Muscle of leg (tissue), 11 donors: ENCODE measurements around the gene RASA3. TPM values are rescaled to one million over a fixed set of nuclear protein-coding genes. Genes with fewer than 3 reads are reported as not detected.

Source experiments
- DNase-seq: peaks from one replicate; pipeline ENCODE4 v3.0.0; 2013
- H3K27ac ChIP-seq: one replicate; pipeline ENCODE4 v1.5.1; 2013; ENCODE audit warnings: mild to moderate bottlenecking, low read length, control low read depth
- H3K27me3 ChIP-seq: one replicate; pipeline ENCODE4 v1.6.1; 2013; ENCODE audit warnings: low read length; ENCODE audit not compliant: control insufficient read depth, insufficient read depth
- H3K36me3 ChIP-seq: one replicate; pipeline ENCODE4 v1.6.1; 2013; ENCODE audit warnings: low read length; ENCODE audit not compliant: control insufficient read depth, insufficient read depth
- H3K4me1 ChIP-seq: one replicate; pipeline ENCODE4 v1.6.1; 2013; ENCODE audit warnings: low read length; ENCODE audit not compliant: control insufficient read depth, insufficient read depth
- H3K4me3 ChIP-seq: one replicate; pipeline ENCODE4 v1.5.1; 2013; ENCODE audit warnings: low read length, control low read depth
- H3K9me3 ChIP-seq: replicated peaks from 2 replicates; pipeline ENCODE4 v1.6.1; 2013; ENCODE audit warnings: low read depth, low read length; ENCODE audit not compliant: control insufficient read depth
- WGBS: methylation state at CpG from one replicate; pipeline ENCODE4 v1.1.5; 2013; ENCODE audit warnings: missing lambda C conversion rate; ENCODE audit not compliant: insufficient coverage; 5-methylcytosine and 5-hydroxymethylcytosine counted together
- polyA plus RNA-seq, 8 donors: library from polyadenylated mRNA; unstranded; fragments of 120-200 nt; gene quantifications; one replicate each; pipeline versions ENCODE4 v1.2.1 to v1.2.3, GENCODE V29; 2013; ENCODE audit warnings: inconsistent platforms in 1 of 8, low replicate concordance in 1 of 8; ENCODE audit not compliant: insufficient read length in 8 of 8, insufficient read depth in 1 of 8
- total RNA-seq: library from RNA; stranded (reverse); fragments of 120-200 nt; gene quantifications from one replicate; pipeline ENCODE4 v1.2.4, GENCODE V29; 2013

RASA3 gene
- total and polyA plus RNA-seq, 9 donors, result 15.9 to 27.2 (median 21.6) TPM

DNA sequence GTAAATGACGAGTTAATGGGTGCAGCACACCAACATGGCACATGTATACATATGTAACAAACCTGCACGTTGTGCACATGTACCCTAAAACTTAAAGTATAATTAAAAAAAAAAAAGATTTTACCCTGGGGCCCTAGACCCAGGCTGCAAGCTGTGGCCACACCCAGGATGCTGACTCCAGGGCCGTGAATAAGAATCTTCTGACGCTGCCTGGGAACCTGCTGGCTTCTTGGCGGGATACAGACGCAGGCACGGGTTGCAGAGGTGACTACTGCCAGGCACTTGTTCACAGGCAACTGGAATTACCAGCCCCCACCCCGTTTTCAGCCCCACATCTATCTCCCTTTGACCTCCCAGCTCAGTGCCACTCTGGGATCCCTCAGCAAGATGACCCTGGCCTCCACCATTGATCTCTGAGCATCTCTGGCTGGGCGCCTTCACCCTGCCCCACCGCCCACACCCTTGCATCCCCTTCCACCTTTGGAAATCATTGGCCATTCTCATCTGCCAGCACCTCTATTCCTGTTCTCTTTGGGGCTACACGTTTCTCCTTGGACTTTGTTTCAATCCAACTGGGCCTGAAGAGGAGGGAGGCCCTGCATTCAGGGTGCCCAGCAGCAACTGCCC, 25.6 kb upstream of the RASA3 start:
- Histone ChIP-seq H3K4me1 (peaks cover 18% of the 10 kb centered on the region), H3K27me3 (peaks cover 8% of the 10 kb centered on the region), H3K4me3 (no peak overlapping the region), H3K9me3 (no peaks in the 10 kb centered on the region), H3K27ac (no peak overlapping the region), H3K36me3 (no peaks in the 10 kb centered on the region)
- 71% methylated on average over 9 of the region's 11 CpGs for WGBS
- DNase-seq, result no peak

DNA sequence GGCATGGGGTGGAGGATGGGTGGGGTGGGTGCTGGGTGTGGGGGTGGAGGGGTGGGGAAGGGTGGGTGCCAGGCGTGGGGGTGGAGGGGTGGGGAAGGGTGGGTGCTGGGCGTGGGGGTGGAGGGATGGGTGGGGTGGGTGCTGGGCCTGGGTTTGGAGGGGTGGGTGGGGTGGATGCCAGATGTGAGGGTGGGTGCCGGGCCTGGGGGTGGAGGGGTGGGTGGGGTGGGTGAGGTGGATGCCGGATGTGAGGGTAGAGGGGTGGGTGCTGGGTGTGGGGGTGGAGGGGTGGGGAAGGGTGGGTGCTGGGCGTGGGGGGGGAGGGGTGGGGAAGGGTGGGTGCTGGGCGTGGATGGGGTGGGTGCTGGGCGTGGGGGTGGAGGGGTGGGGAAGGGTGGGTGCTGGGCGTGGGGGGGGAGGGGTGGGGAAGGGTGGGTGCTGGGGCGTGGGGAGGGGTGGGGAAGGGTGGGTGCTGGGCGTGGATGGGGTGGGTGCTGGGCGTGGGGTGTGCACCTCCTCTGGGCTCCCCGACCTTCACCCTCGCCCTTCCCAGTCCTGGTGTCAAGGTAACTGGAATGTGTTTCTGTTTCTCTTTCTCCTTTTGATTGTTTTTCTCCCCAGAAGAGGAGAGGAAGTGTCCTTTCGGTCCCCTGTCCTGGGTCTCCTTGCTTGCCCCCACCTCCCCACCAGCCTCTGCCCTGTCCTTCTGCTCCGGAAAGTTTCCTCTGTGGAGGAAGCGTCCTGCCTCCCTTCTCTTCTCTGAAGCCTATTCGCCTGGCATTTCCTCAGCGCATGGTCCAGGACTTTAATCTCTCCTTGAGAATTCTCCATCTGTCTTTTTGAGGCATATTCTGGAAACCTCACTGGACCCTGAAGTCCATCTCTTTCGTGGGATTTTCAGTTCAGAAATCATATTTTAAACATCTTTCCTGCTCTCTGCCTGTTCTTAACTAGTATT, 23.8 kb upstream of the RASA3 start:
- 32% methylated on average over 4 of the region's 19 CpGs for WGBS
- Histone ChIP-seq H3K4me1 (peaks cover 7% of the 10 kb centered on the region), H3K9me3 (no peaks in the 10 kb centered on the region), H3K27ac (no peak overlapping the region), H3K27me3 (peaks cover 1% of the 10 kb centered on the region), H3K36me3 (no peaks in the 10 kb centered on the region), H3K4me3 (no peak overlapping the region)
- DNase-seq, result no peak

GRCh38 chr13:114155320-114155719, 22.9 kb upstream of the RASA3 start:
- Histone ChIP-seq H3K4me1 (peaks cover 10% of the 10 kb centered on the region), H3K27ac (no peak overlapping the region), H3K27me3 (no peaks in the 10 kb centered on the region), H3K4me3 (no peak overlapping the region), H3K36me3 (no peaks in the 10 kb centered on the region), H3K9me3 (no peaks in the 10 kb centered on the region)
- no CpG with 5 or more reads among the region's 3 CpGs for WGBS
- DNase-seq, result no peak

DNA sequence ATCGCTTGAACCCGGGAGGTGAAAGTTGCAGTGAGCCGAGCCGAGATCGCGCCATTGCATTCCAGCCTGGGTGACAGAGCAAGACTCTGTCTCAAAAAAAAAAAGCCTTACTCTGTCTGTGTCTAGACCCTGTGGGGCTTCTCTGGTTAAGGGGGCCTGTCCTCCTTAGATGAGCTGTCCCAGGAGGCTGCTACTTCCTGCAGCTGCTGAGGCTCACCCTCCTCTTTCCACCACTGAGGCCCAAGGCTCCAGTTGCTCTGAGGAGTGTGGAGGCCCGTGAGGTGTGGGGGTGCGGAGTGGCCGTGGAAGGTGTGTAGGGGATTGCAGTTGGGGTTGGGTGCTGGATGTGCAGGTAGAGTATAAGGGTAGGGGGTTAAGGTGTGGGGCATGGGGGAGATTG, 22.1 kb upstream of the RASA3 start:
- no peaks in the 10 kb centered on the region for H3K9me3 ChIP-seq
- no peak overlapping the region for H3K4me3 ChIP-seq

DNA sequence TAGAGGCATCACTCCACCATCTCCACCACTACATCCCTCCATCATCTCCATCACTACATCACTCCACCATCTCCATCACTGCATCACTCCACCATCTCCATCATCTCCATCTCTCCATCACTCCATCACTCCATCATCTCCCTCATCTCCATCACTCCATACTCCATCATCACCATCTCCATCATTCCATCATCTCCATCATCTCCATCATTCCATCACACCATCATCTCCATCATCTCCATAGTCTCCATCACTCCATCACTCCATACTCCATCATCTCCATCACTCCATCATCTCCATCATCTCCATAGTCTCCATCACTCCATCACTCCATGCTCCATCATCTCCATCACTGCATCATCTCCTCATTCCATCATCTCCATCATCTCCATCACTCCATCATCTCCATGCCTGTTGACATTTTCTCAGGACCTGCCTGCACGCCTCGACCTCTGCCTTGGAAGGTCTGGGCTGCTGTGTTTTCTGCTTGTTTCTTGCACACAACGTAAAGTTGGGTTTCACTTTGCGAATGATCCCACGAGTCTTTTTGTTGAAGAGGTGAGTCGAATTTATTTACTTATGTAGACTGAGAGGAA, 21.2 kb upstream of the RASA3 start:
- no peak for DNase-seq
- Histone ChIP-seq H3K36me3 (no peaks in the 10 kb centered on the region), H3K4me1 (peaks cover 10% of the 10 kb centered on the region), H3K9me3 (no peaks in the 10 kb centered on the region), H3K4me3 (no peak overlapping the region), H3K27me3 (peaks cover under 1% of the 10 kb centered on the region), H3K27ac (no peak overlapping the region)
- WGBS, result 96% methylated on average over 4 of the region's 6 CpGs

More for the DNA sequence above, 22.1 kb upstream of the RASA3 start:
- Histone ChIP-seq H3K4me1 (peaks cover 10% of the 10 kb centered on the region), H3K36me3 (no peaks in the 10 kb centered on the region), H3K27ac (no peak overlapping the region), H3K27me3 (no peaks in the 10 kb centered on the region)
- peak; percentile 48 for DNase-seq
- WGBS, result 60% methylated on average over 2 of the region's 9 CpGs

- DNase-seq, result no peak
- Histone ChIP-seq H3K4me3 (no peak overlapping the region), H3K27ac (no peak overlapping the region), H3K36me3 (no peaks in the 10 kb centered on the region), H3K9me3 (no peaks in the 10 kb centered on the region), H3K27me3 (peaks cover 2% of the 10 kb centered on the region), H3K4me1 (peaks cover 10% of the 10 kb centered on the region)
- 40% methylated on average over 17 of the region's 20 CpGs for WGBS
Measured at GRCh38 chr13:114152831-114153371, 20.5 kb upstream of the RASA3 start.

DNA sequence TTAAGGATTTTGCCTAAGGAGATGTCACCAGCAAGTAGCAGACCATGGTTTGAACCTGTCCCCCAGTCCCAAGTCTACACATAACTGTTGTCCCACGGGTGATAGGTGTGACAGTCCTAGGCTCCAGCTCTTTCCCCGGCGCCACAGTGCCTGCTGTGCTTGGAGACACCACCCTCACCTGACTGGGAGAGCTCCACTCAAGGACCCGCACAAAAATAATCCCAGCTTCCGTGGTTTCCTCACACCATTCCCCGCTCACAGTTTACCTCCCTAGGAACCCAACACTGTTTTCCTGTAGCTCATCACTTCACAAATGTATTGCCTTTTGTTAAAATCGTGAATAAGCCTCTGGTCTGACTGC, 19.8 kb upstream of the RASA3 start:
- H3K27ac ChIP-seq, result no peak overlapping the region
- H3K36me3 ChIP-seq, result no peaks in the 10 kb centered on the region
- no peaks in the 10 kb centered on the region for H3K9me3 ChIP-seq
- no peak overlapping the region for H3K4me3 ChIP-seq
- 82% methylated on average over 7 of the region's 7 CpGs for WGBS
- peaks cover 10% of the 10 kb centered on the region for H3K4me1 ChIP-seq
- DNase-seq, result no peak
- peaks cover 2% of the 10 kb centered on the region for H3K27me3 ChIP-seq

- WGBS, result 77% methylated on average over 19 of the region's 28 CpGs
- no peak overlapping the region for H3K27ac ChIP-seq
Measured at GRCh38 chr13:114151565-114152284, 19.3 kb upstream of the RASA3 start.

DNA sequence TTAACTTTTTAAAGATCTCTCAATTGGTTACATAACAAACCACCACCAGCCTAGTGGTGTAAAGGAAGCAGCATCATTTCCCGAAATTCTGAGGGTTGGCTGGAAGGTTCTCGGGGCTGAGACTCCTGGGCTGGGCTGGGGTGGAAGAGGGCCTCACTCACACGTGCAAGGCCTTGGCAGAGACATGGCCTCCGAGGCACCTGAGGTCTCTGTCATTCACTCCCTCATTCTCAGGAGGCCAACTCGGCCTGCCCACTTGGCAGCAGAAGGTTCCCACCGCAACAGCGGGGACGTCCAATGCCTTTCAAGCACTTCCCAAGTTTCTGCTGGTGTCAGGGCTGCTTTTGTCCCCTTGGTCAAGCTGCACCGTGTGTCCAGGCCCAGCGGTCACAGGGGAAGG, 18.6 kb upstream of the RASA3 start:
- 34% methylated on average over 8 of the region's 10 CpGs for WGBS
- peaks cover 2% of the 10 kb centered on the region for H3K27me3 ChIP-seq
- H3K27ac ChIP-seq, result no peak overlapping the region
- H3K36me3 ChIP-seq, result no peaks in the 10 kb centered on the region
- peak; percentile 60 for DNase-seq
- no peak overlapping the region for H3K4me3 ChIP-seq
- H3K4me1 ChIP-seq, result peaks cover 10% of the 10 kb centered on the region
- no peaks in the 10 kb centered on the region for H3K9me3 ChIP-seq

More at GRCh38 chr13:114151565-114152284, 19.3 kb upstream of the RASA3 start:
- no peak for DNase-seq
- H3K4me3 ChIP-seq, result no peak overlapping the region
- no peaks in the 10 kb centered on the region for H3K36me3 ChIP-seq
- H3K9me3 ChIP-seq, result no peaks in the 10 kb centered on the region
- peaks cover 10% of the 10 kb centered on the region for H3K4me1 ChIP-seq
- H3K27me3 ChIP-seq, result peaks cover 2% of the 10 kb centered on the region
